ENCODE results near the gene SARS1. TPM values are rescaled to one million over a fixed set of nuclear protein-coding genes. Genes with fewer than 3 reads are reported as not detected.

The SARS1 gene
- total and polyA plus RNA-seq, 2 of the 13 experiments (the other 11 are each of a cell fraction or from before 2014, with no cell fraction given): 103 to 134 TPM

GRCh38 chr1:109282952-109283747, 69.4 kb downstream of the SARS1 start, which contains the start of gene PSRC1 (continued):
- TF ChIP-seq, protein P1, sequence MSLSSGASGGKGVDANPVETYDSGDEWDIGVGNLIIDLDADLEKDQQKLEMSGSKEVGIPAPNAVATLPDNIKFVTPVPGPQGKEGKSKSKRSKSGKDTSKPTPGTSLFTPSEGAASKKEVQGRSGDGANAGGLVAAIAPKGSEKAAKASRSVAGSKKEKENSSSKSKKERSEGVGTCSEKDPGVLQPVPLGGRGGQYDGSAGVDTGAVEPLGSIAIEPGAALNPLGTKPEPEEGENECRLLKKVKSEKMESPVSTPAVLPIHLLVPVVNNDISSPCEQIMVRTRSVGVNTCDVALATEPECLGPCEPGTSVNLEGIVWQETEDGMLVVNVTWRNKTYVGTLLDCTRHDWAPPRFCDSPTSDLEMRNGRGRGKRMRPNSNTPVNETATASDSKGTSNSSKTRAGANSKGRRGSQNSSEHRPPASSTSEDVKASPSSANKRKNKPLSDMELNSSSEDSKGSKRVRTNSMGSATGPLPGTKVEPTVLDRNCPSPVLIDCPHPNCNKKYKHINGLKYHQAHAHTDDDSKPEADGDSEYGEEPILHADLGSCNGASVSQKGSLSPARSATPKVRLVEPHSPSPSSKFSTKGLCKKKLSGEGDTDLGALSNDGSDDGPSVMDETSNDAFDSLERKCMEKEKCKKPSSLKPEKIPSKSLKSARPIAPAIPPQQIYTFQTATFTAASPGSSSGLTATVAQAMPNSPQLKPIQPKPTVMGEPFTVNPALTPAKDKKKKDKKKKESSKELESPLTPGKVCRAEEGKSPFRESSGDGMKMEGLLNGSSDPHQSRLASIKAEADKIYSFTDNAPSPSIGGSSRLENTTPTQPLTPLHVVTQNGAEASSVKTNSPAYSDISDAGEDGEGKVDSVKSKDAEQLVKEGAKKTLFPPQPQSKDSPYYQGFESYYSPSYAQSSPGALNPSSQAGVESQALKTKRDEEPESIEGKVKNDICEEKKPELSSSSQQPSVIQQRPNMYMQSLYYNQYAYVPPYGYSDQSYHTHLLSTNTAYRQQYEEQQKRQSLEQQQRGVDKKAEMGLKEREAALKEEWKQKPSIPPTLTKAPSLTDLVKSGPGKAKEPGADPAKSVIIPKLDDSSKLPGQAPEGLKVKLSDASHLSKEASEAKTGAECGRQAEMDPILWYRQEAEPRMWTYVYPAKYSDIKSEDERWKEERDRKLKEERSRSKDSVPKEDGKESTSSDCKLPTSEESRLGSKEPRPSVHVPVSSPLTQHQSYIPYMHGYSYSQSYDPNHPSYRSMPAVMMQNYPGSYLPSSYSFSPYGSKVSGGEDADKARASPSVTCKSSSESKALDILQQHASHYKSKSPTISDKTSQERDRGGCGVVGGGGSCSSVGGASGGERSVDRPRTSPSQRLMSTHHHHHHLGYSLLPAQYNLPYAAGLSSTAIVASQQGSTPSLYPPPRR (CRISPR knock-in tag; IDR thresholded peaks at IDR 0.05; ENCODE audit: borderline replicate concordance): no peak
- TF ChIP-seq KDM2A (CRISPR knock-in tag; IDR thresholded peaks at IDR 0.05; ENCODE audit: borderline replicate concordance, low read depth) (peak; percentile 74; the same call in 1 of the 2 replicates), RBM22 (optimal IDR thresholded peaks at IDR 0.05; ENCODE audit: low read length) (no peak), DR1 (CRISPR knock-in tag; IDR thresholded peaks at IDR 0.05) (peak; percentile 42; the same call in 1 of the 2 replicates), BORCS8-MEF2B (CRISPR knock-in tag; IDR thresholded peaks at IDR 0.05) (peak; percentile 93), JUND (CRISPR knock-in tag; IDR thresholded peaks at IDR 0.05) (no peak), SIN3A (IDR thresholded peaks at IDR 0.05; ENCODE audit: borderline replicate concordance, low read depth, low read length) (peak; percentile 63; the same call in 1 of the 2 replicates), ZNF780A (CRISPR knock-in tag; IDR thresholded peaks at IDR 0.05) (peak; percentile 82; the same call in 1 of the 2 replicates), HNRNPH1 (optimal IDR thresholded peaks at IDR 0.05; ENCODE audit: low read depth, low read length) (no peak), ZNF768 (CRISPR knock-in tag; IDR thresholded peaks at IDR 0.05) (no peak; the same call in 1 of the 2 replicates), ADNP (CRISPR knock-in tag; IDR thresholded peaks at IDR 0.05) (no peak), SNAPC2 (CRISPR knock-in tag; IDR thresholded peaks at IDR 0.05) (peak; percentile 90; the same call in 1 of the 2 replicates)
- TF ChIP-seq, protein P2, sequence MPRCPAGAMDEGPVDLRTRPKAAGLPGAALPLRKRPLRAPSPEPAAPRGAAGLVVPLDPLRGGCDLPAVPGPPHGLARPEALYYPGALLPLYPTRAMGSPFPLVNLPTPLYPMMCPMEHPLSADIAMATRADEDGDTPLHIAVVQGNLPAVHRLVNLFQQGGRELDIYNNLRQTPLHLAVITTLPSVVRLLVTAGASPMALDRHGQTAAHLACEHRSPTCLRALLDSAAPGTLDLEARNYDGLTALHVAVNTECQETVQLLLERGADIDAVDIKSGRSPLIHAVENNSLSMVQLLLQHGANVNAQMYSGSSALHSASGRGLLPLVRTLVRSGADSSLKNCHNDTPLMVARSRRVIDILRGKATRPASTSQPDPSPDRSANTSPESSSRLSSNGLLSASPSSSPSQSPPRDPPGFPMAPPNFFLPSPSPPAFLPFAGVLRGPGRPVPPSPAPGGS (CRISPR knock-in tag; IDR thresholded peaks at IDR 0.05): peak; percentile 57; the same call in 1 of the 2 replicates
- TF ChIP-seq, protein P3, sequence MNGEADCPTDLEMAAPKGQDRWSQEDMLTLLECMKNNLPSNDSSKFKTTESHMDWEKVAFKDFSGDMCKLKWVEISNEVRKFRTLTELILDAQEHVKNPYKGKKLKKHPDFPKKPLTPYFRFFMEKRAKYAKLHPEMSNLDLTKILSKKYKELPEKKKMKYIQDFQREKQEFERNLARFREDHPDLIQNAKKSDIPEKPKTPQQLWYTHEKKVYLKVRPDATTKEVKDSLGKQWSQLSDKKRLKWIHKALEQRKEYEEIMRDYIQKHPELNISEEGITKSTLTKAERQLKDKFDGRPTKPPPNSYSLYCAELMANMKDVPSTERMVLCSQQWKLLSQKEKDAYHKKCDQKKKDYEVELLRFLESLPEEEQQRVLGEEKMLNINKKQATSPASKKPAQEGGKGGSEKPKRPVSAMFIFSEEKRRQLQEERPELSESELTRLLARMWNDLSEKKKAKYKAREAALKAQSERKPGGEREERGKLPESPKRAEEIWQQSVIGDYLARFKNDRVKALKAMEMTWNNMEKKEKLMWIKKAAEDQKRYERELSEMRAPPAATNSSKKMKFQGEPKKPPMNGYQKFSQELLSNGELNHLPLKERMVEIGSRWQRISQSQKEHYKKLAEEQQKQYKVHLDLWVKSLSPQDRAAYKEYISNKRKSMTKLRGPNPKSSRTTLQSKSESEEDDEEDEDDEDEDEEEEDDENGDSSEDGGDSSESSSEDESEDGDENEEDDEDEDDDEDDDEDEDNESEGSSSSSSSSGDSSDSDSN (CRISPR knock-in tag; IDR thresholded peaks at IDR 0.05): peak; percentile 92
- TF ChIP-seq, protein P4, sequence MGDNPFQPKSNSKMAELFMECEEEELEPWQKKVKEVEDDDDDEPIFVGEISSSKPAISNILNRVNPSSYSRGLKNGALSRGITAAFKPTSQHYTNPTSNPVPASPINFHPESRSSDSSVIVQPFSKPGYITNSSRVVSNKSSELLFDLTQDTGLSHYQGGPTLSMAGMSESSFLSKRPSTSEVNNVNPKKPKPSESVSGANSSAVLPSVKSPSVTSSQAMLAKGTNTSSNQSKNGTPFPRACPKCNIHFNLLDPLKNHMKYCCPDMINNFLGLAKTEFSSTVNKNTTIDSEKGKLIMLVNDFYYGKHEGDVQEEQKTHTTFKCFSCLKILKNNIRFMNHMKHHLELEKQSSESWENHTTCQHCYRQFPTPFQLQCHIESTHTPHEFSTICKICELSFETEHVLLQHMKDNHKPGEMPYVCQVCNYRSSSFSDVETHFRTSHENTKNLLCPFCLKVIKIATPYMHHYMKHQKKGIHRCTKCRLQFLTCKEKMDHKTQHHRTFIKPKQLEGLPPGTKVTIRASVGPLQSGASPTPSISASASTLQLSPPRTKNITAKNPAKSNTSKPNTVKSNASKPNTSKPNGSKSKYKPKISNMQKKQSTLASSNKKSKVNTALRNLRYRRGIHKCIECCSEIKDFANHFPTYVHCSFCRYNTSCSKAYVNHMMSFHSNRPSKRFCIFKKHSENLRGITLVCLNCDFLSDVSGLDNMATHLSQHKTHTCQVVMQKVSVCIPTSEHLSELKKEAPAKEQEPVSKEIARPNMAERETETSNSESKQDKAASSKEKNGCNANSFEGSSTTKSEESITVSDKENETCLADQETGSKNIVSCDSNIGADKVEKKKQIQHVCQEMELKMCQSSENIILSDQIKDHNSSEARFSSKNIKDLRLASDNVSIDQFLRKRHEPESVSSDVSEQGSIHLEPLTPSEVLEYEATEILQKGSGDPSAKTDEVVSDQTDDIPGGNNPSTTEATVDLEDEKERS (CRISPR knock-in tag; IDR thresholded peaks at IDR 0.05): 0 out of 2 replicates have a peak, but pooled peaks have one; percentile 48

All from HepG2 (cell line).